Stimulated activated CD8-positive, alpha-beta memory T cell treated with anti-CD3 and anti-CD28 coated beads, Interleukin-15, amount 100 ng/mL, for 1 hour (primary cell): Measurements from ENCODE around the gene GNB1L.

Experiments used
- DNase-seq: peaks from one replicate; pipeline ENCODE4 v3.0.0-alpha.2; 2020; ENCODE audit warnings: low read depth

Gene GNB1L

DNA sequence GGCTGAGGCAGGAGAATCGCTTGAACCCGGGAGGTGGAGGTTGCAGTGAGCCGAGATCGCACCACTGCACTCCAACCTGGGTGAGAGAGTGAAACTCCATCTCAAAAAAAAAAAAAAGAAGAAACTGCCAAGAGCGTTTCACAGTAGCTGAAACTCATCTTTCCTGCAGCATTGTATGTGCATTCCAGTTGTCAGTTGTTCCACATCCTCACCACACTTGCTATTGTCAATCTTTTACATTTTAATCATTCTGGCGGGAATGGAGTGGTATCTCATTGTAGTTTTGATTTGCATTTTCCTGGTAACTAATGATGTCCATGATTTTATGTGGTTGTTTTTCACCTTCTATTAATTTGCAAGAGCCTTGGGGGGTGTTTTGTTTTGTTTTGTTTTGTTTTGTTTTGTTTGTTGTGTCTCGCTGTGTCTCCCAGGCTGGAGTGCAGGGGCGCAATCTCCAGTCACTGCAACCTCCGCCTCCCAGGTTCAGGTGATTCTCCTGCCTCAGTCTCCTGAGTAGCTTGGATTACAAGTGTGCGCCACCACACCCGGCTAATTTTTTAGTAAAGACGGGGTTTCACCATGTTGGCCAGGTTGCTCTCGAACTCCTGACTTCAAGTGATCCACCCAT, 8.1 kb upstream of the GNB1L start:
- no peak for DNase-seq

DNA sequence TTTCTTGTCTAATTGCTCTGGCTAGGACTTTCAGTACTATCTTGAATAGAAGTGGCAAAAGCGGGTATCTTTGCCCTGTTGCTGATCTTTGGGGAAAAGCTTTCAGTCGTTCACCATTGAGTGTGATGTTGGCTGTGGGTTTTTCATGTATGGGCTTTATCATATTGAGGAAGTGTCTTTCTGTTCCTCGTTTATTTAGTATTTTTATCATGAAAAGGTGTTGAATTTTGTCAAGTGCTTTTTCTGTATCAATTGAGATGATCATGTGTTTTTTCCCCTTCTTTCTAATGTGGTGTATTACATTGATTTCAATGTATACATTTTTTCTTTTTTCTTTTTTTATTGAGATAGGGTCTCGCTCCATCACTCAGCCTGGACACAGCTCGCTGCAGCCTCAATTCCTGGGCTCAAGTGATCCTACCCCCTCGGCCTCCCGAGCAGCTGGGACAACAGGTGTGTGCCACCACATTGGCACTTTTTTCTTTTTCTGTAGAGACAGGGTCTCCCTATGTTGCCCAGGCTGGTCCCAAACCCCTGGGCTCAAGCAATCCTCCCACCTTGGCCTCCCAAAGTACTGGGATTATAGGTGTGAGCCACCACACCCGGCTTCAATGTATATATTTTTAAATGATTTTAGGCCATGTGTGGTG, 5.3 kb upstream of the GNB1L start:
- DNase-seq, result no peak

- no peak for DNase-seq
Measured at GRCh38 chr22:19857382-19857781, 2.7 kb upstream of the GNB1L start.

GRCh38 chr22:19855504-19856409, 1.1 kb upstream of the GNB1L start:
- no peak for DNase-seq

- no peak for DNase-seq
Measured at GRCh38 chr22:19853879-19854777, 546 bp downstream of the GNB1L start.

DNA sequence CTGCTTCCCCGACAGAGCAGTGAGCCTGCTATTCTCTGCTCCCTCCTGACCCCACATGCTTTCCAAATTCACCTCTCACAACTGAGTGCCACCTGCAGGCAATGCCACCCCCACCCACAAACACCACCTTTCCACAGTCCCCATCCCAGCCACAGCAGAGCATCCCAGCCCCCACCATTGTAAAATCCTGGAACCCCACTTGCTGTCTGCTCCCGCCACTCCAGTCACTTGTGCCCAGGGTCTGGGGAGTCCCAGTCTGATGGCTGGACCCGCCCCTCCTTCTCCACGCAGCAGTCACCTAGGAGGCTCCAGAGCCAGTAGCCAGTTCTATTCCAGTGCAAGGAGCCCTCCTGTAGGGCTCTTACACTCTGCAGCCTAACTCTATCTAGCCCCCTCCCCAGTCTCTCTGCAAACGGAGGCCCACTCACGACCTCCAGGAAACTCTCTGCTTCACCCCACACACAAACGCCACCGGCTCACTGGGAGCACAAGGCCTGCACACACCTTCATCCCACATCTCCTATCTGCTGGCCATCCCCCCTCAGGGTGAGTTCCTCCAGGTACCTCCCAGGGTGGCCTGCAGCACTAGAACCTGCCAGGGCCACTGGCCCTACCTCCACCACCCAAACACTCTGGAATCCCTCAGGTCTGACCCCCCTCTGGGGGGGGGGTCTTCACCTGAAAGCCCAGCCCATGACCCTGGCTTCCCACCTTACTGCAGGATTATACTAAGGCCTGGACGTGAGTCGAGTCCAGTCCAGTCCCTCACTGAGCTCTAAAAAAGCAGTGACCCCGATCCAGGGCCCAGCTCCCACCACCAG, 1.4 kb downstream of the GNB1L start:
- no peak for DNase-seq

DNA sequence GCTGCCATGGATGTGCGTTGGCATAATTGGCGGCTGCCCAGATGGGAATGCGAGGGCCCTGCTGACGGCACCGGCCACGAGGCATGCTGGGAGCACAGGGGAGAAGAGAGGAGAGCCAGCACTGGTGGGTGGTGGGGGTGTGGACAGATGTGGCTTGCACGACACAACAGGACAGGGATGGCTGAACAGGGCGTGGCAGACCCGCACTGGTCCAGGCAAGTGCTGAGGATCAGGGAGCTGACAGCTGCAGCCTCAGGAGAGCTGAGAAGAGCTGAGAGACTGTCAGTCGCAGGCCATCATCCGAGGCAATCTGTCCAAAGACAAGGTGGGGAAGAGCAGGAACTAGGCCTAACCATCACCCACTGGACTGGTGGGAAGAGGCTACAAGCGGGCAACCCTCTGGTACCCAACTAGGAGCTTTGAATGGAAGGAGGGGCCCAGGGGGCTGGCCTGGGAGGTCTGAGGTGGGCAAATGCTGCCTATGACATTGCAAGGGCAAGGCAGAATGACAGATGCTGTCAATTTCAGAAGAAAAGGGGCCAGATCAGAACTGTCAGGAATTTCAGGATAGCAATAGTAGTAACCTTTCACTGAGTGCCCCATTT, 2.4 kb downstream of the GNB1L start:
- no peak for DNase-seq

GRCh38 chr22:19851291-19852176, 3.1 kb downstream of the GNB1L start:
- DNase-seq, result no peak

DNA sequence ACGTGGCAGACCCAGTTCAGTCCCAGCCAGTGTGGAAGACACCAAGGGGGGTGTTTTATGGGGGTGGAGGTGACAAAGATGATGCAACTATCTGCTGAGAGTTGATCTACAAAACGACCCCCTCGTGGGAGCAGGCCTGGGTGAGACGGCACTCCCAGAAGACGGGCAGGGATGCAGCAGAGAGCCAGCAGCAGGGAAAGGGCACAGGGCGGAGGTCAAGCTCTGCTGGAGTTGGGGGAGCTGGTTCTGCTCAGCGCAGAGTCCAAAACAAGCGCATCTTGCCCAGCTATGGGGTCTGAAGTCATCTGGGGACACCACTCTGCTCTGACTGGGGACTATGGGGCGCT, 3.9 kb downstream of the GNB1L start:
- DNase-seq, result no peak

- DNase-seq, result no peak
Measured at GRCh38 chr22:19849835-19850762, 4.6 kb downstream of the GNB1L start.

- DNase-seq, result no peak
Measured at GRCh38 chr22:19848298-19849224, 6.1 kb downstream of the GNB1L start.

GRCh38 chr22:19847345-19847632, 7.4 kb downstream of the GNB1L start:
- no peak for DNase-seq

- no peak for DNase-seq
Measured at GRCh38 chr22:19846620-19847344, 7.9 kb downstream of the GNB1L start.

GRCh38 chr22:19845054-19845722, 9.5 kb downstream of the GNB1L start:
- DNase-seq, result no peak

GRCh38 chr22:19844377-19845053, 10.2 kb downstream of the GNB1L start:
- DNase-seq, result no peak

GRCh38 chr22:19843857-19844376, 10.8 kb downstream of the GNB1L start:
- no peak for DNase-seq
